Measurements from ENCODE around the gene CD274.

CD274 gene

DNA sequence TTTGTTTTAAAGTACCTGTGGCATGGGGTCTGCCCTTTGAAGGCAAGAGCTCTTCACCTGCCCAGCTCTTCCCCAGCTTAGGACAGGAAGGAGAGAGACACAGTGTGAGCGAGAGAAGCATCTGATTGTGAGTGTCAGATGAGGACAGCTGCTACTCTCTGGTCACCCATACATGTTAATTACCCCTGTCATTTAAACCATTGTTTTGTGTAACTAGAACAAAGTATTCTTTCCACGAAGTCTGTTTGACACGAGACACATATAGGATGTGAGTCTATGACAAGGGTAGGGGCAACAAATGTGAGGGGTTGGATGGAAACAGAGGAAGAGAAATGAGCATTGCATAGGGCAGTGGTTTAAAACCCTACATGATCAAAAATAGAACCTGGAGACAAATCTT lies 3.0 kb upstream of the CD274 start:
- H3K4me3 ChIP-seq (replicated peaks; ENCODE audit: insufficient read depth, low read length): no peak overlapping the region
- H3K27me3 ChIP-seq (ENCODE audit: insufficient read depth, poor library complexity, severe bottlenecking): no peaks in the 10 kb centered on the region
- no peak for DNase-seq (ENCODE audit: low read depth in 1 of 2, low spot score in 1 of 2)
- TF ChIP-seq, protein P1, sequence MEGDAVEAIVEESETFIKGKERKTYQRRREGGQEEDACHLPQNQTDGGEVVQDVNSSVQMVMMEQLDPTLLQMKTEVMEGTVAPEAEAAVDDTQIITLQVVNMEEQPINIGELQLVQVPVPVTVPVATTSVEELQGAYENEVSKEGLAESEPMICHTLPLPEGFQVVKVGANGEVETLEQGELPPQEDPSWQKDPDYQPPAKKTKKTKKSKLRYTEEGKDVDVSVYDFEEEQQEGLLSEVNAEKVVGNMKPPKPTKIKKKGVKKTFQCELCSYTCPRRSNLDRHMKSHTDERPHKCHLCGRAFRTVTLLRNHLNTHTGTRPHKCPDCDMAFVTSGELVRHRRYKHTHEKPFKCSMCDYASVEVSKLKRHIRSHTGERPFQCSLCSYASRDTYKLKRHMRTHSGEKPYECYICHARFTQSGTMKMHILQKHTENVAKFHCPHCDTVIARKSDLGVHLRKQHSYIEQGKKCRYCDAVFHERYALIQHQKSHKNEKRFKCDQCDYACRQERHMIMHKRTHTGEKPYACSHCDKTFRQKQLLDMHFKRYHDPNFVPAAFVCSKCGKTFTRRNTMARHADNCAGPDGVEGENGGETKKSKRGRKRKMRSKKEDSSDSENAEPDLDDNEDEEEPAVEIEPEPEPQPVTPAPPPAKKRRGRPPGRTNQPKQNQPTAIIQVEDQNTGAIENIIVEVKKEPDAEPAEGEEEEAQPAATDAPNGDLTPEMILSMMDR (IDR thresholded peaks at IDR 0.05; ENCODE audit: insufficient read depth, low read length): no peak
- TF ChIP-seq GABPA (IDR thresholded peaks at IDR 0.05; ENCODE audit: low read depth) (no peak), SPI1 (IDR thresholded peaks at IDR 0.05; ENCODE audit: borderline replicate concordance, low read depth) (no peak), POLR2AphosphoS5 (IDR thresholded peaks at IDR 0.05; ENCODE audit: low read depth) (no peak)
- TF ChIP-seq, protein P2, sequence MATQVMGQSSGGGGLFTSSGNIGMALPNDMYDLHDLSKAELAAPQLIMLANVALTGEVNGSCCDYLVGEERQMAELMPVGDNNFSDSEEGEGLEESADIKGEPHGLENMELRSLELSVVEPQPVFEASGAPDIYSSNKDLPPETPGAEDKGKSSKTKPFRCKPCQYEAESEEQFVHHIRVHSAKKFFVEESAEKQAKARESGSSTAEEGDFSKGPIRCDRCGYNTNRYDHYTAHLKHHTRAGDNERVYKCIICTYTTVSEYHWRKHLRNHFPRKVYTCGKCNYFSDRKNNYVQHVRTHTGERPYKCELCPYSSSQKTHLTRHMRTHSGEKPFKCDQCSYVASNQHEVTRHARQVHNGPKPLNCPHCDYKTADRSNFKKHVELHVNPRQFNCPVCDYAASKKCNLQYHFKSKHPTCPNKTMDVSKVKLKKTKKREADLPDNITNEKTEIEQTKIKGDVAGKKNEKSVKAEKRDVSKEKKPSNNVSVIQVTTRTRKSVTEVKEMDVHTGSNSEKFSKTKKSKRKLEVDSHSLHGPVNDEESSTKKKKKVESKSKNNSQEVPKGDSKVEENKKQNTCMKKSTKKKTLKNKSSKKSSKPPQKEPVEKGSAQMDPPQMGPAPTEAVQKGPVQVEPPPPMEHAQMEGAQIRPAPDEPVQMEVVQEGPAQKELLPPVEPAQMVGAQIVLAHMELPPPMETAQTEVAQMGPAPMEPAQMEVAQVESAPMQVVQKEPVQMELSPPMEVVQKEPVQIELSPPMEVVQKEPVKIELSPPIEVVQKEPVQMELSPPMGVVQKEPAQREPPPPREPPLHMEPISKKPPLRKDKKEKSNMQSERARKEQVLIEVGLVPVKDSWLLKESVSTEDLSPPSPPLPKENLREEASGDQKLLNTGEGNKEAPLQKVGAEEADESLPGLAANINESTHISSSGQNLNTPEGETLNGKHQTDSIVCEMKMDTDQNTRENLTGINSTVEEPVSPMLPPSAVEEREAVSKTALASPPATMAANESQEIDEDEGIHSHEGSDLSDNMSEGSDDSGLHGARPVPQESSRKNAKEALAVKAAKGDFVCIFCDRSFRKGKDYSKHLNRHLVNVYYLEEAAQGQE (IDR thresholded peaks at IDR 0.05; ENCODE audit: insufficient replicate concordance, low read depth): no peak
- H3K27ac ChIP-seq (replicated peaks): no peak overlapping the region

DNA sequence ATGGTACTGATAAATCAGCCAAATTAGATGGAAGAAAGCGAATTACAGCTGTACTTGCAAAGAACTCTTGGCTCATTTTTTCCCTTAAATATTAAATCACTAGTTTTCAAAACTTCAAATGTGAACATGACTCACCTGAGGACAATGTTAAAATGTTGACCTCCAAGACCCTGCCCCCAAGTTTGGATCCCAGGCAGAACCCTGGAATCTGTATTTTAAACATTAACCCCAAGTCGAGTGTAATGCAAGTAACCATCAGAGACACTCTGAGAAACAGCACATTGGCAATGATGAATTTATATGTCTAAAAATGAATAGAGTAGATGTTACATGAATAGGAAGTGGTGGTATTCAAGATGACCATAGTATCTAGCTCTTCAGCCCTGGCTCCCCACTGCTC lies 2.3 kb upstream of the CD274 start:
- no peak for TF ChIP-seq POLR2AphosphoS5 (IDR thresholded peaks at IDR 0.05; ENCODE audit: low read depth)
- TF ChIP-seq SPI1 (IDR thresholded peaks at IDR 0.05; ENCODE audit: borderline replicate concordance, low read depth): no peak
- TF ChIP-seq, protein P1 (IDR thresholded peaks at IDR 0.05; ENCODE audit: insufficient read depth, low read length): no peak
- TF ChIP-seq GABPA (IDR thresholded peaks at IDR 0.05; ENCODE audit: low read depth): no peak
- TF ChIP-seq, protein P2 (IDR thresholded peaks at IDR 0.05; ENCODE audit: insufficient replicate concordance, low read depth): no peak
- no peak for DNase-seq (ENCODE audit: low read depth in 1 of 2, low spot score in 1 of 2)
- no peaks in the 10 kb centered on the region for H3K27me3 ChIP-seq (ENCODE audit: insufficient read depth, poor library complexity, severe bottlenecking)
- no peak overlapping the region for H3K4me3 ChIP-seq (replicated peaks; ENCODE audit: insufficient read depth, low read length)
- H3K27ac ChIP-seq (replicated peaks): no peak overlapping the region

DNA sequence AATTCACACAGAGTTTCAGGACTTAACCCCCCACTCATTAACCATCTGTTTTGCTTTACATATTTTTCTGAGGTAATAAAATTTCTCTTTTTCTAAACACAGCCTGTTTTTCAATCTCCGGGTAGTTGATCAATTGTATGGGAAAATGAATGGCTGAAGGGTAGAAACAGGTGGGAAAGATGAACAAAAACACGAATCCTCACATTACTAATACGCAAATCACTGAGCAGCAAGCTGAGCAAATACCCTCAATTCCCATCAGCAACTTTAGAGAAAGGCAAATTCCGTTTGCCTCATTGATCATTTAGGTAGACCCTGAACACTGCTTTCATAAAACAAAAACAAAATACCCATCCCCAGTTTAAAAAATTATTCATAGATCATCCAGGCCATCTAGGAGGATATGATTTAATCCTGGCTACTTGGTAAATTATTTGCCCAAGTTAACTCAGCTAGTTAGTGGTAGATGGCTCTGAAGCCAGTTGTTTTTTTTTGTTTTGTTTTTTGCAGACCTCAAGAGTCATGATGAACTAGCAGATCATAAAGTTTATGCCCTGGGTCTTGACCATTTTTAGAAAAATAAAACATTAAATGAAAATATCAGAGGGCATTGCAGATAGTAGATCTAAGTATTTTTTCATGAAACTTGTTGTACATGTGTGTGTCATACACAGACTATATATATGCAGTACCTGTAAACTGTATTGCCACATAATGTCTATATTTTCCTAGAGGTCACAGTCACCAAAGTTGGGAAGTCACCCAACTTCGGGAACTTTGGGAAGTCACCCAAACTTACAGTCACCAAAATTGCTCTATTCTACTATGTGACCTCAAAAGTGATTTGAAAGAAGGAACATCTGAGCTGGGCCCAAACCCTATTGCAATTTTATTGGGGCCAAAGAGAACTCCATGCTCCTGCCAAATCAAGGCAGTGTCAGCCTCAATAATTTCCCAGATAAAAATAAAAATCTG lies 1.6 kb upstream of the CD274 start:
- H3K27me3 ChIP-seq (ENCODE audit: insufficient read depth, poor library complexity, severe bottlenecking): no peaks in the 10 kb centered on the region
- H3K4me3 ChIP-seq (replicated peaks; ENCODE audit: insufficient read depth, low read length): no peak overlapping the region
- H3K27ac ChIP-seq (replicated peaks): no peak overlapping the region
- TF ChIP-seq POLR2AphosphoS5 (IDR thresholded peaks at IDR 0.05; ENCODE audit: low read depth): no peak
- DNase-seq (ENCODE audit: low read depth in 1 of 2, low spot score in 1 of 2): no peak

DNA sequence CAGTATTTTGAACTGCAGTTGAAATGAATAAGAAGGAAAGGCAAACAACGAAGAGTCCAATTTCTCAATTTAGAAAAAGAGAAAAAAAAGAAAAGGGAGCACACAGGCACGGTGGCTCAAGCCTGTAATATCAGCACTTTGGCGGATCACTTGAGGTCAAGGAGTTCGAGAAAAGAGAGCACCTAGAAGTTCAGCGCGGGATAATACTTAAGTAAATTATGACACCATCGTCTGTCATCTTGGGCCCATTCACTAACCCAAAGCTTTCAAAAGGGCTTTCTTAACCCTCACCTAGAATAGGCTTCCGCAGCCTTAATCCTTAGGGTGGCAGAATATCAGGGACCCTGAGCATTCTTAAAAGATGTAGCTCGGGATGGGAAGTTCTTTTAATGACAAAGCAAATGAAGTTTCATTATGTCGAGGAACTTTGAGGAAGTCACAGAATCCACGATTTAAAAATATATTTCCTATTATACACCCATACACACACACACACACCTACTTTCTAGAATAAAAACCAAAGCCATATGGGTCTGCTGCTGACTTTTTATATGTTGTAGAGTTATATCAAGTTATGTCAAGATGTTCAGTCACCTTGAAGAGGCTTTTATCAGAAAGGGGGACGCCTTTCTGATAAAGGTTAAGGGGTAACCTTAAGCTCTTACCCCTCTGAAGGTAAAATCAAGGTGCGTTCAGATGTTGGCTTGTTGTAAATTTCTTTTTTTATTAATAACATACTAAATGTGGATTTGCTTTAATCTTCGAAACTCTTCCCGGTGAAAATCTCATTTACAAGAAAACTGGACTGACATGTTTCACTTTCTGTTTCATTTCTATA lies 602 bp upstream of the CD274 start:
- peak overlapping the region; percentile 55 for H3K4me3 ChIP-seq (replicated peaks; ENCODE audit: insufficient read depth, low read length)
- no peaks in the 10 kb centered on the region for H3K27me3 ChIP-seq (ENCODE audit: insufficient read depth, poor library complexity, severe bottlenecking)
- peak overlapping the region; percentile 37 for H3K27ac ChIP-seq (replicated peaks)
- no peak for DNase-seq (ENCODE audit: low read depth in 1 of 2, low spot score in 1 of 2)
- peak; percentile 59; the same call in 1 of the 2 replicates for TF ChIP-seq SPI1 (IDR thresholded peaks at IDR 0.05; ENCODE audit: borderline replicate concordance, low read depth)
- TF ChIP-seq, protein P2 (IDR thresholded peaks at IDR 0.05; ENCODE audit: insufficient replicate concordance, low read depth): no peak

Measured in HL-60 (cell line).